Prostate gland (tissue), 2 donors: ENCODE measurements around the gene CYB5B.

Source experiments
- POLR2A ChIP-seq: fragments of 450-650 bp; IDR thresholded peaks from one replicate; pipeline ENCODE4 v1.6.1; 2016; ENCODE audit warnings: antibody characterized with exemption, mild to moderate bottlenecking
- POLR2AphosphoS5 ChIP-seq: sonication (generic); formaldehyde crosslinking; IDR thresholded peaks from one replicate; pipeline ENCODE4 v1.6.1; 2017; ENCODE audit warnings: antibody characterized with exemption
- TF ChIP-seq, protein P1 (sequence below), 4 experiments: fragments of 200-600 bp in 2 of 4; fragments of 450-650 bp in 2 of 4; sonication (generic) in 2 of 4; IDR thresholded peaks; 1 replicate in 3 of 4; 2 replicates in 1 of 4; pipeline ENCODE4 v1.5.1; 2016 to 2019; ENCODE audit warnings: antibody characterized with exemption in 4 of 4, mild to moderate bottlenecking in 2 of 4, moderate library complexity in 2 of 4

DNA sequence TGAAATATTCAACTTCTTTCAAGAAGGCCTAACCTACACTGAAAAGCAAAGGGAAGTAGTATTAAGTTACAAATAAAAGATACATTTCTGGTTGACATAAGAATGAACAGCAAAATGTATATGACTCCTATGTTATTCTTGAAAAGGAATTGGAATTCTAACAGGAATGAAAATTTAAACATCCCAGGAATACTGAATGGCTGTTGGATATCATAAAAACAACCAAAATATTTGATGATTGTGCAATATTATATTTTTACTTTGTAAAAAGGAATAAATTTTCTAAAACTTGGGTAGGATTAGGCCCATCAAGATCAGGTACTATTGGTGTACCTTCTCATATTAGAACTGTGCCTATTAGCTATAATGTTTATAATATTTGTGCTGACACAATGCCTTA lies 50.0 kb downstream of the CYB5B start:
- TF ChIP-seq, protein P1, sequence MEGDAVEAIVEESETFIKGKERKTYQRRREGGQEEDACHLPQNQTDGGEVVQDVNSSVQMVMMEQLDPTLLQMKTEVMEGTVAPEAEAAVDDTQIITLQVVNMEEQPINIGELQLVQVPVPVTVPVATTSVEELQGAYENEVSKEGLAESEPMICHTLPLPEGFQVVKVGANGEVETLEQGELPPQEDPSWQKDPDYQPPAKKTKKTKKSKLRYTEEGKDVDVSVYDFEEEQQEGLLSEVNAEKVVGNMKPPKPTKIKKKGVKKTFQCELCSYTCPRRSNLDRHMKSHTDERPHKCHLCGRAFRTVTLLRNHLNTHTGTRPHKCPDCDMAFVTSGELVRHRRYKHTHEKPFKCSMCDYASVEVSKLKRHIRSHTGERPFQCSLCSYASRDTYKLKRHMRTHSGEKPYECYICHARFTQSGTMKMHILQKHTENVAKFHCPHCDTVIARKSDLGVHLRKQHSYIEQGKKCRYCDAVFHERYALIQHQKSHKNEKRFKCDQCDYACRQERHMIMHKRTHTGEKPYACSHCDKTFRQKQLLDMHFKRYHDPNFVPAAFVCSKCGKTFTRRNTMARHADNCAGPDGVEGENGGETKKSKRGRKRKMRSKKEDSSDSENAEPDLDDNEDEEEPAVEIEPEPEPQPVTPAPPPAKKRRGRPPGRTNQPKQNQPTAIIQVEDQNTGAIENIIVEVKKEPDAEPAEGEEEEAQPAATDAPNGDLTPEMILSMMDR (IDR thresholded peaks at IDR 0.05) = no peak
- TF ChIP-seq POLR2AphosphoS5 (no peak), POLR2A (no peak)
